Erythroblast (primary cell): ENCODE data around the gene TIE1.

Source experiments
- DNase-seq, 2 experiments: peaks; one replicate each; lab custom pipeline; 2025; lab: John Stamatoyannopoulos, UW
- GATA1 ChIP-seq: IDR thresholded peaks from 2 replicates; pipeline ENCODE4 v1.6.1; 2011; ENCODE audit warnings: low read depth, mild to moderate bottlenecking, control low read depth, low read length, moderate library complexity
- POLR2A ChIP-seq: IDR thresholded peaks from 2 replicates; pipeline ENCODE4 v1.6.1; 2011; ENCODE audit warnings: mild to moderate bottlenecking, low read length

Gene TIE1

DNA sequence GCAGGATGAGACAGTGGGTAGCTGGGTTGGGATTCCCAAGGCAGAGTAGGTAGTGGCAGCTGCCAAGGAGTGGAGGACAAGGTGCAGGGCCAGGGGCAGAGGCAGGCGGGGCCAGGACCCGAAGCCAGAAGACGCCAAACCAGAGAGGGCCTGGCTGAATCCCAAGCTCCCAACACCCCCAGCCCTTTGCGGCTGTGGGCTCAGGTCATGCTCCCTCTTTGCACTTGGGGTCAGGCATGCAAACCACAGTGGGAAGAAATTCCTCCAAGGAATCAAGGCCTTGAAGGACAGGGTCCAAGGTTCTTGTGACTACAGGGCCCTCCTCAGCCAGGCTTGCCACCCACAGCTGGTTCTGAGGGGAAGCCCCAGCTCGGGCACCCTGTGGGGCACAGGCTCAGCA, 21.6 kb upstream of the TIE1 start:
- no peak for TF ChIP-seq POLR2A
- no peak for TF ChIP-seq GATA1
- no peak for DNase-seq

DNA sequence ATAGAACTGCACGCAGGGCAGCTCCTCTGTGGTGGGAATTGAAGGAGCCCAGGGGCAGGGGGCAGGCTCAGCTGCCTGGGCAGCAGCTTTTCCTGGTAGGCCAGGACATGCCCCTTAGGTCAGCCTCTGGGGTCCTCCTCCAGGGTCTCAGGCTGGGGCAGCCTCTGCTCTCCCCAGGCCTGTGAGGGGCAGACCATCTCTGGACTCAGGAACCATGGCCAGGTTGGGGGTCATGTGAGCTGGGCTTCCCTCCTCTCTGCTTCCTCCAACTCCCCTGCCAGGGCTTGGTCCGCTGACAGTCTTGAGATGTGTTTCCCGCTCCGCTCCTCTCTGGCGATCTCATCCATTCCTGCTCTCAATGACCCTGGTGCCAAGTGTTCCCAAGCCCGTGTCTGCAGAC, 21.1 kb upstream of the TIE1 start:
- TF ChIP-seq POLR2A (no peak), GATA1 (no peak)
- no peak for DNase-seq

DNA sequence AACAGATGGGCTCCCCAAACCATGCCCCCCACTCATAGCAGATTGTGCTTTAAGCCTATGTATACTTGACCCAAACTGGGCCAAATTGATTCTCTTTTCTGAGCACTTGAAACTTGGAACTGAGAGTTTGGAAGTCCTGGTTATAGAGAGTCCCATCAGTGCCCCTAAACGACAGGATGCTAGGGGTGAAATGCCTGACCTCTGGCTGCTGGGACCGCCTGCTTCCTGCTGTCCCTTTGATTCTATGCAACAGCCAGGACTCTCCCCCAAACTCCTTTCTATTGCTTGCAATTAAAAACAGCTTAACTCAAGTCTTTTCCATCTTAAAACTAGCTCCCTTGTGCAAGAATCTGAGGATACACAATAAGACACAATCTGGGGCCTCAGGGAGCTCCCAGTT, 20.1 kb upstream of the TIE1 start:
- TF ChIP-seq POLR2A (no peak), GATA1 (no peak)
- no peak for DNase-seq

DNA sequence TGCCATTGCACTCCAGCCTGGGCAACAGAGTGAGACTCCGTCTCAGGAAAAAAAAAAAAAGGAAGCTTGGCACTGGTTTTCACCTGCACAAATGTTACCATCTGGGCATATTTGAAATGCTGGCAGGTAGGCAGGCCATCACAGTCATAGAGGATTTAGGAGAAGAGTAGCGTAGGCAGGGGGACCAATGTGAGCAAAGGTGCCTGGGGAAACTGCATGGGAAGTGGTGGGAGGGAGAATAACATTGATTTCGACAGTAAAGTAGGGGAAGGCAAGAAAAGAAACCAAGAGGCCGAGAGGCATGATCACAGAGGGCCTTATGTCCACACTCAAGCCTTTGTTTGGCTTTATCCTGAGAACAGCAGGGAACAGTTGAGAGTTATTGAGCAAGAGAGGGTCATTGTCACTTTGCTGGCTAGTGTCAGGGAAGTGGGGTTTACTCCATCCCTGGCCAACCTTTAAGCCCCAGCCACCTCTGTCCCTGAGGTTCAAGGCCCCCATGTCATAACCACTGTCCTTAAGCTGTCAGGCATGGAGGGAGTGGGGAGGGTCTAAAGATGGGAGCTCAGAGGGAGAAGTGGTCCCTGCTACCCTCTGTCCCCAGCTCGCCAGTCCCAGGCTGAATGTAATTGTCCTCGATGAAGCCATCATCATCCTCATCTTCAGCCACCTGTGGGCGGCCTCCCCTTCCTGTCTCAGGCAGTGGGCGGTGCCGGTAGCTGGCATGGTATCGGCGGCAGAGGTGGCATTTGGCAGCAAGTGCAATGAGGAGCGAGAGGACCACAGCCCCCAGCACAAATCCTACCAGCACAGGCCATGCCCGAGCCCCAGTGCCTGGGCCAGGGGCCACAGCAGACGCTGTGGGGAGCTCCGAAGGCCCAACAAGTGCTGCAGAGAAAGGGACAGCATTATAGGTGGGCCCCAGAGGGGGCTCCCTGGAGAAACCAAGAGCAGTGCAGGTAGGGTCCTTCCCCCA, 18.3 kb upstream of the TIE1 start:
- DNase-seq = no peak
- TF ChIP-seq GATA1 (no peak), POLR2A (no peak)

DNA sequence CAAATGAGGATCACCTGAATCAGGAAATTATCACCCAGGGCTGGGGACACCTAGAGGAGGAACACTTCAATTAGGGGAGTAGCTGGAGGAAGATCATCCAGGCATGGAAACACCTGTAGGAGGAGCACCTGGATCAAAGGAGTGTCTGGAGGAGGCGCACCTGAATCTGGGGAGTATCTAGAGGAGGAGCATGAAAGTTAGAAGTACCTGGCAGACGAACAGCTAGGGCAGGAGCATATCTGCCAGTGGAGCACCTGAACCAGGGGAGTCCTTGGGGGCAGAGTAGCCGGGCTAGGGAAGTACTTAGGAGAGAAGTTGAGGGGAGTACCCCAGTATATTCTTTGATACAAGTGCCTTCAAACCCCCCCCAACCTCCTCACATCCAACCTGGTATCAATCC, 16.7 kb upstream of the TIE1 start:
- TF ChIP-seq POLR2A = no peak
- no peak for TF ChIP-seq GATA1

DNA sequence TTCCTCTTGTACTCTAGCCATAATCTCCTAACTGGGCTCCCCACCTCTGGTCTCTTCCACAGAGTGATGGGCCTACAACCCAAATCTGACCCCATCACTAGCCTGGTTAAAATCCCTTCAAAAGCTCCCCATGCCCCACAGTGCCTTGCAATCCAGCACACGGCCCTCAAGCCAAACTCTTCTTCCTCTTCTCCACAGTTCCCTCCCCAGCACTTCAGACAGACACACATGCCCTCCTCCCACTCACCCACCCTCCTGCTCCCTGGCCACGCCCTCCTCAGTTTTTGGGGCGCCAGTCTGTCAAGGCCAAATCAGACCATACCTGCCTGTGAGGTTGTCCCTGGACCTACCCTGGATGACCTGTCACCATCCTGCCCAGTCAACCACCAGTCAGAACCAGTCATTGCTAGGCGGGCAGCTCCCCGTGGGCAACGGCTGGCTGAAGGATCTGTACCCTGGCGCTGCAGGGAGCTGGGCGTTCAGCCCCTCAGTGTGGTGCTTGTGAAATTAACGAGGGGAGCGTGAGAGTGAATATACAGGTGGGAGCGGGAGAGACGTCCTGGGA, 16.2 kb upstream of the TIE1 start:
- TF ChIP-seq POLR2A (no peak), GATA1 (no peak)
- no peak for DNase-seq

More for the DNA sequence above, 16.7 kb upstream of the TIE1 start:
- DNase-seq = no peak

DNA sequence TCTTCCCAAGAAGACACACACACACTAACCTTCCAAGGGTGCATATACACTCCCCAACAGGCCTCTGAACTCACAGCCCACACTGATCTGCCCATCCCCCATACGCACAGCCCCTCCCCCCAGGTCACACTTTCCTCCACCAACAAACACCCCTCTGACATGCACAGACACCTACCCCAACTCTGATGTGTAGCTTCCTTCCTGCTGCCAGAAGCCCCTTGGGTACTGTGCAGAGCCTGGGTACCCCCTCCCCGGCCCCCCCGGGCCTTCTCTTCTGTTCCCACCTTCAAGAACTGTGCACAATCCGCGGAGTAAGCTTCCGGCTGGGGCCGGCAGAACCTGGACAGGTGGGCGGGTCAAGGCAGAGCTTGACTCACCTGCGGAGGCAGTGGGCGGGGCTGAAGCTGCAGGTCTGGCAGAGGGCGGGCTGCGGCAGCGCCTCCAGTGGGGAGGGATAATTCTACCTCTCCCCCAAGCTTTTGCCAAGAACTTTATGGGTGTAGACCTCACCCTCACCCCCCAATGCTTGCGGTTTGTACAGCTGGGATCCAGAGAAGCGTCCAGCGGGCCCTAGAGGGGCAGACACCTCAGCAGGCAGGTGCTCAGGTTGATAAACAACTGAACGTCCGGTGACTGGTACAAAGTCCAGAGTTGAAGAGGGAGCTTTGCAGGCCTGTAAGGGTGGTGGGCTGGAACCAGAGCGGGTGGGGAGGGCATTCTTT, 15.4 kb upstream of the TIE1 start, which contains the start of gene C1orf210:
Gene C1orf210 (minus strand): TSS at position 313 of the 722 bp plus-strand sequence. CDS start 2,311 bp downstream, outside the sequence.
- TF ChIP-seq GATA1 = no peak
- TF ChIP-seq POLR2A = no peak

DNA sequence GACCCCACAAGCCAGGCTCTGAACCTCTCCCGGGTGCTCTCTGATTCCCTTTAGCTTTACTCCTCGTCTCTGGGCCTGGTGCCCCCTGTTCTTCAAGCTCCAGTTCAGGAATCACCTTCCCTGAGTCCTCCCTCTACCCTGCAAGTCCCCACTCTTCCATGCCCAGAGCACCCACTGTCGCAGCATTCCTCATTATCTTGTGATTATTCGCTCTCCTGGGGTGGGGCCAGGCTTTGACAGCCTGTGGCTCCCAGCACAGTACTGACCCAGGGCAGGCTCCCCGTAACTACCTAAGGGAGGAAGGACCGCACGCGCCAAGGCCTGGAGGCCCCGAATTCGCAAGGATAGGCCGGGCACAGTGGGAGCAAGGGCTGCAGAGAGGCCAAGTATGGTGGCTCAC, 14.7 kb upstream of the TIE1 start:
- DNase-seq = no peak
- TF ChIP-seq POLR2A = no peak

More for the DNA sequence above, 15.4 kb upstream of the TIE1 start, which contains the start of gene C1orf210:
- DNase-seq = no peak

DNA sequence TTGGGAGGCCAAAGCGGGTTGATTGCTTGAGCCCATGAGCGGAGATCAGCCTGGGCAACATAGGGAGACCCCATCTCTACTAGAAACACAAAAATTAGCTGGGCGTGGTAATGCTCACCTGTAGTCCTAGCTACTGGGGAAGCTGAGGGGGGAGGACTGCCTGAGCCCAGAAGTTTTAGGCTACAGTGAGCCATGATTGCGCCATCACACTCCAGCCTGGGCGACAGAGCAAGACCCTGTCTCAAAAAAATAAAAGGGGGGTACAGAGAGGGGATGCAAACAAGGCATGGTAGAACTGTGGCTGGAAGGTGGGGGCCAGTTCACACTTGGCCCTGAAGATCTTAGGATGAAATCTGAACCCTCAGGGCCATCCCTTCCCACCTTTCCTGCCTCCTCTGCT, 14.2 kb upstream of the TIE1 start:
- TF ChIP-seq GATA1 (no peak), POLR2A (no peak)
- no peak for DNase-seq

DNA sequence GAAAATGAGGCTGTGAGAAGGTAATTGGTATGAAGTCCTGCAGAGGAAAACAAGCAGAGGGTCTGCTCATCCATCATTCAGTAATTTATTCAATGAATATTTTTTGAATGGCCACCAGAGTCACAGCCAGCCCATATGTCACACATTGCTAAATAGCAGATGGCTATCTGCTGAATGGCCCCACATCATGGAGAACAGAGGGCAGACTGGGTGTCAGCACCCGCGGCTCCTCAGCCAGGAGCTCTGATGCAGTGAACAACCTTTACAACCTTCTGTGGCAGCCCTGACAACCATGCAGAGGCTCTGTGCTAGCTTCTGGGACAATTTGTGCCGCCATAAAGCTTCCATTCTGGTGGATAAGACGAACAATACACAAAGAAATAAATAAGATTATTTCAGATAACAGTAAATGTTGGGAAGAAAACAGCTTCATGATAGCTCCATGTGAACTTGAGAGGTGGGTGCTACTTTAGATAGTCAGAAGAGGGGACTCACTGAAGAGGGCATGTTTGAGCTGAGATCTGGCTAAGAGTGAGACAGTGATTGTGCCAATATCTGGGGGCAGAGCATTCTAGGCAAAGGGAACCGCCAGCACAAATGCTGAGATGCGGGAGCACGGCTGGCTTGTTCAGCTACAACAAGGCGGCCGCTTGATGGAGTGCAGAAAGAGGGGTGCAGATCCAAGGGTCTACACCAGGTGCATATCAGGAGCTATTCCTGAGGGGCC, 12.6 kb upstream of the TIE1 start:
- TF ChIP-seq GATA1 (no peak), POLR2A (no peak)
- no peak for DNase-seq

DNA sequence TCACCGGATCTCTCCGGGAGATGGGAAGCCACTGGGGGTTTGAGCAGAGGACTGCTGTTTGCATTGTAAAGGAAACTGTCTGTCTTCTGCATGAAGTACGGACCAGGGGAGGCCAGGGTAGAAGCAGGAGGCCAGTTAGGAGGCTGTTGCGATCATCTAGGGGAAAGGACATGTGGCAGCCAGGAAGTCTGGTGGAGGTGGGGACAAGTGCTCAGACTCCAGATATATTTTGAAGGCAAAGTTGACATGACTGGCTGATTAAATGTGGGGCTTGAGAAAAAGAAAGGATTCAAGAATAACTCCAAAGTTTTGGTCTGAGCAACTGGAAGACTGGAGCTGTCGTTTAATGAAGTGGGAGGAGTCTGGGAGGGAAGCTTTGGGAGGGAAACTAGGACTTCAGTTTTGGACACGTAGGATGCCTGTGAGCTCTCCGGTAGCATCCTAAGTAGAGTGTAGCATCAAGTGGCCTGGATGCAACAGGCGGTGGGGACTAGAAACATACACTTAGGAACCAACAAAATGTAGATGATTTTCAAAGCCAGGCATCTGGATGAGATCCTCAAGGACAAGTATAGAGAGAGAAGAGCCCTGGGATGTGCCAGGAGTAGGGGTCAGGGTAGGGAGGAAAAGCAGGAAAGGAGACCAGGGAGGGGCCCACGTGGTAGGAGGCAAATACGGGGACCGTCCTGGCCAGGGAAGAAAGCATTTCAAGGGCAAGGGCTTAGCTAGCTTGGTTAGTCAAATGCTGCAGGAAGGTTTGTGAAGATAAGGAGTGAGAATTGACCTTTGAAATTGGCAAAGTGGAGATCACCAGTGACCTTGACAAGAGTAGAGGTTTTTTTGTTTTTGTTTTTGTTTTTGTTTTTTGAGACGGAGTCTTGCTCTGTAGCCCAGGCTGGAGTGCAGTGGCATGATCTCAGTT, 11.7 kb upstream of the TIE1 start:
- DNase-seq = no peak
- TF ChIP-seq POLR2A (no peak), GATA1 (no peak)

DNA sequence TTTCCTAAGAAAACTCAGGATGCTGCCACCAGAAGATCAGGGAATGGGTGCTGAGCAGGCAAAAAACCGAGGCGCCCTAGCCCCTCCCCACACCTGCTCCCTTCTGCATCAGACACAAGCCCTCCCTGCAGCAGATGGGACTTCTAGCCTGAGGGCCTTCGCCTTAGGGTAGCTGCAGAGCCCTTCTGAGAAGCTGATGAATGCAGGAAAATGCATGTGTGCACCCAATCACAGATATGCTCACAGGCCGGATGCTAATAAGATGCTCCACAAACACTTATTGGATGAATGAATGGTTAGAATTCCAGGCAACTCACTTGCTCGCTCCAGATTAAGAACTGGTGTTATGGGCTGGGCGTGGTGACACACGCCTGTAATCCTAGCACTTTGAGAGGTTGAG, 8.6 kb upstream of the TIE1 start:
- no peak for DNase-seq
- TF ChIP-seq GATA1 (no peak), POLR2A (no peak)

DNA sequence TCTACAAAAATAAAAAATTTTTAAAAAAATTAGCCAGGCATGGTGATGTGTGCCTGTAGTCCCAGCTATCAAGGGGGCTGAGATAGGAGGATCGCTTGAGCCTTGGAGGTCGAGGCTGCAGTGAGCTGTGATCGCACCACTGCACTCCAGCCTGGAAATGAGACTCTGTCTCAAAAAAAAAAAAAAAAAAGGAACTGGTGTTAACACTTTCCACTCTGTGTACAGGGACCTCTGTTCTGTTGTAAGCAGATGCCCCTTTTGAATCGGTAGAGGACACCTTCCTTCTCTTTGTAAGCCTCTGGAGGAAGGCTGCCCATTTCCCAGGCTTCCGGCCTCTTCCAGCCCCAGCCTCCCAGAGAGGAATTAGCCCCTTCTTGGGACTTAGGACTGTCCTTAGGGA, 8.1 kb upstream of the TIE1 start:
- no peak for DNase-seq
- TF ChIP-seq GATA1 = no peak
- TF ChIP-seq POLR2A = no peak
